ENCODE measurements around the gene ZNF273.

DNA sequence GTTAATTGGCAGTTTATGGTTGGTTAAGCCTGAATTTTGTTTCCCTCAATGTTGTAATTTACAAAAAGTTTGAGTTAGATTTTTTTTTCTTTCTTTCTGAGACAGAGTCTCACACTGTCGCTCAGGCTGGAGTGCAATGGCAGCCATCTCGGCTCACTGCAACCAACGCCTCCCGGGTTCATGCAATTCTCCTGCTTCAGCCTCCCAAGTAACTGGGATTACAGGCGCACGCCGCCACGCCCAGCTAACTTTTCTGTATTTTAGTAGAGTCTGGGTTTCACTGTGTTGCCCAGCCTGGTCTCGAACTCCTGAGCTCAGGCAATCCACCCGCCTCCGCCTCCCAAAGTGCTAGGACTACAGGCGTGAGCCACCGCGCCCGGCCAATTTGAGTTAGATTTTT is 935 bp downstream of the ZNF273 start:
- TF ChIP-seq, protein P1, sequence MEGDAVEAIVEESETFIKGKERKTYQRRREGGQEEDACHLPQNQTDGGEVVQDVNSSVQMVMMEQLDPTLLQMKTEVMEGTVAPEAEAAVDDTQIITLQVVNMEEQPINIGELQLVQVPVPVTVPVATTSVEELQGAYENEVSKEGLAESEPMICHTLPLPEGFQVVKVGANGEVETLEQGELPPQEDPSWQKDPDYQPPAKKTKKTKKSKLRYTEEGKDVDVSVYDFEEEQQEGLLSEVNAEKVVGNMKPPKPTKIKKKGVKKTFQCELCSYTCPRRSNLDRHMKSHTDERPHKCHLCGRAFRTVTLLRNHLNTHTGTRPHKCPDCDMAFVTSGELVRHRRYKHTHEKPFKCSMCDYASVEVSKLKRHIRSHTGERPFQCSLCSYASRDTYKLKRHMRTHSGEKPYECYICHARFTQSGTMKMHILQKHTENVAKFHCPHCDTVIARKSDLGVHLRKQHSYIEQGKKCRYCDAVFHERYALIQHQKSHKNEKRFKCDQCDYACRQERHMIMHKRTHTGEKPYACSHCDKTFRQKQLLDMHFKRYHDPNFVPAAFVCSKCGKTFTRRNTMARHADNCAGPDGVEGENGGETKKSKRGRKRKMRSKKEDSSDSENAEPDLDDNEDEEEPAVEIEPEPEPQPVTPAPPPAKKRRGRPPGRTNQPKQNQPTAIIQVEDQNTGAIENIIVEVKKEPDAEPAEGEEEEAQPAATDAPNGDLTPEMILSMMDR (optimal IDR thresholded peaks at IDR 0.05 in 1 of 3, IDR thresholded peaks at IDR 0.05 in 1 of 3, conservative IDR thresholded peaks at IDR 0.05 in 1 of 3; ENCODE audit: extremely low read depth in 1 of 3, insufficient read depth in 2 of 3, low read length in 3 of 3) = no peak
- no peak for TF ChIP-seq EZH2 (IDR thresholded peaks at IDR 0.05; ENCODE audit: low read length)
